ENCODE data around the gene COTL1. TPM values are rescaled to one million over a fixed set of nuclear protein-coding genes. Genes with fewer than 3 reads are reported as not detected.

The COTL1 gene
- total RNA-seq, 2 experiments from 2014 or later = 179 to 181 TPM

DNA sequence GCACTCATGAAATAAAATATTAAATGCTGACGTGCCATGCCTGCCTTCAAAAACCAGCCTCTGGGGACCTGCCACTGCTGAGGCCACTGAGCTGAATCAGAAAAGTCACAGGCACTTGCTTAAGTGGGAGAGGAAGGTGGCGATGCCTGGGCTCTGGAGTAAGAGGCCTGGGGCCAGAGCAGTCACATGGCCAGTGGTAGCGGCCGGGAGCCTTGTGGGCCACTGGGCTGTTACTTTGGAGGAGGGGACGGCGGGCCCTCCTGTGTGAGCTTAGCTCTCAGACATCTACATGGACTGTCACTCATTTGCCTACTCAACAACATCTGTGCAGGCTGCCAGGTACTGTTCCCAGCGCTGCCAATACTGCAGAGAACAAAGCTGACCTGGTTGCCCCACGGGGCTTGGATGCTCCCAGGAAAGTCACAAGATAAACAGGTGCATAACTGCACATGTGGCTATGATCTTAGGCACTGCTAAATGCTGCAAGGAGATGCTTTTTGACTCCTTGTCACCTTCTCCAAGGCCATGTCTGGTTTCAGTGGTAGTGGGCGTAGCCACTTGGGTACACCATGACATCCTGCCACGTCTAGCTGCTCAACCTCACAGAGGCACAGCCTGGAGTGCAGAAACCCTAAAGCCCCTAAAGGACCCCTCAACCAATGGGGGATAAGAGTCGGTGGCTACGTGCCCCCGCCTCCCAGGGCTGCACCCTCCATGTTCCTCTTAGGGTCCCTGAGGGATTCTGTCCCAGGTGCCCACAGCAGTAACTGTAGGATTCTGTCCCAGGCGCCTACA is 11.6 kb downstream of the COTL1 start:
- TF ChIP-seq, protein P1, sequence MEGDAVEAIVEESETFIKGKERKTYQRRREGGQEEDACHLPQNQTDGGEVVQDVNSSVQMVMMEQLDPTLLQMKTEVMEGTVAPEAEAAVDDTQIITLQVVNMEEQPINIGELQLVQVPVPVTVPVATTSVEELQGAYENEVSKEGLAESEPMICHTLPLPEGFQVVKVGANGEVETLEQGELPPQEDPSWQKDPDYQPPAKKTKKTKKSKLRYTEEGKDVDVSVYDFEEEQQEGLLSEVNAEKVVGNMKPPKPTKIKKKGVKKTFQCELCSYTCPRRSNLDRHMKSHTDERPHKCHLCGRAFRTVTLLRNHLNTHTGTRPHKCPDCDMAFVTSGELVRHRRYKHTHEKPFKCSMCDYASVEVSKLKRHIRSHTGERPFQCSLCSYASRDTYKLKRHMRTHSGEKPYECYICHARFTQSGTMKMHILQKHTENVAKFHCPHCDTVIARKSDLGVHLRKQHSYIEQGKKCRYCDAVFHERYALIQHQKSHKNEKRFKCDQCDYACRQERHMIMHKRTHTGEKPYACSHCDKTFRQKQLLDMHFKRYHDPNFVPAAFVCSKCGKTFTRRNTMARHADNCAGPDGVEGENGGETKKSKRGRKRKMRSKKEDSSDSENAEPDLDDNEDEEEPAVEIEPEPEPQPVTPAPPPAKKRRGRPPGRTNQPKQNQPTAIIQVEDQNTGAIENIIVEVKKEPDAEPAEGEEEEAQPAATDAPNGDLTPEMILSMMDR (IDR thresholded peaks at IDR 0.05) = no peak
- H3K27ac Mint-ChIP-seq = peak overlapping the region; percentile 88
- H3K4me3 Mint-ChIP-seq = peak overlapping the region; percentile 71
- no peak overlapping the region for H3K4me3 ChIP-seq (ENCODE audit: low read length)
- no peaks in the 10 kb centered on the region for H3K27me3 ChIP-seq (ENCODE audit: control insufficient read depth in 1 of 2, insufficient read depth in 2 of 2, low read length in 2 of 2)
- peaks cover 97% of the 10 kb centered on the region for H3K4me1 ChIP-seq (ENCODE audit: insufficient read depth, low read length)
- peak overlapping the region; percentile 51 to 63 for H3K27ac ChIP-seq (ENCODE audit: low read depth in 1 of 2, low read length in 2 of 2)
- ATAC-seq (ENCODE audit: poor library complexity) (peak; percentile 50), DNase-seq (peak in 5 of 14 experiments; percentile 38 to 66 (median 57))
- intact Hi-C loops (cut with DNase I, micrococcal nuclease) = no loop called here
- H3K9me3 Mint-ChIP-seq = no peaks in the 10 kb centered on the region
- H3K36me3 ChIP-seq (ENCODE audit: insufficient read depth, low read length) = peaks cover 15% of the 10 kb centered on the region
- no peaks in the 10 kb centered on the region for H3K9me3 ChIP-seq (ENCODE audit: control insufficient read depth in 1 of 2, insufficient read depth in 1 of 2, low read length in 2 of 2)
- peaks cover 89% of the 10 kb centered on the region for H3K4me1 Mint-ChIP-seq (ENCODE audit: low read depth)
- no peaks in the 10 kb centered on the region for H3K27me3 Mint-ChIP-seq
- CTCF ChIA-PET = interaction anchor here (0.6 to 0.9 kb wide), 3 partner anchors 16 to 17 kb away, joined by 3 read pairs; no protein-coding TSS in a partner anchor
- POLR2A ChIA-PET = interaction anchor here (1.0 to 11.1 kb wide), 6 partner anchors 7 to 95 kb away, joined by 3 to 135 read pairs (median 11); partner anchors contain the start of gene COTL1
- H3K36me3 Mint-ChIP-seq (ENCODE audit: low read depth) = peaks cover 57% of the 10 kb centered on the region

DNA sequence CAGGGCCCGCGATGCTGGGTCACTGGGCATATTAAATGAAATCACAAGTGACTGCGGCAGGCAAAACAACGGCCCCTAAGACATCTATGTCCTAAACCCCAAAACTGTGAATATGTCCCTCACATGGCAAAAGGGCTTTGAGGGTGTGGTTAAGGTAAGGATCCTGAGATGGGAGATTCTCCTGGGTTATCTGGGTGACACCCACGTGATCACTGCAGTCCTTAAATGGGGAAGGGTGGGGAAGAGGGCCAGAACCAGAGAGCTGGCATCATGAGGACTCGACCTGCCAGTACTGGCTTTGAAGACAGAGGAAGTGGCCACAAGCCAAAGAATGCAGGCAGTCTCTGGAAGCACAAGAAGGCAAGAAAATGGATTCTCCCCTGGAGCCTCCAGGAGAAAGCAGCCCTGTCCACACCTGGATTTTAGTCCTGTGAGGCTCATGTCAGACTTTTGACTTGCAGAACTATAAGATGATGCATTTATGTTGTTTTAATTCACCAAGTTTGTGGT is 12.5 kb downstream of the COTL1 start:
- ATAC-seq (ENCODE audit: poor library complexity) (no peak), DNase-seq (no peak)
- H3K4me3 Mint-ChIP-seq = no peak overlapping the region
- peaks cover 89% of the 10 kb centered on the region for H3K4me1 Mint-ChIP-seq (ENCODE audit: low read depth)
- intact Hi-C loops (cut with DNase I, micrococcal nuclease) = no loop called here
- Histone ChIP-seq H3K9me3 (ENCODE audit: control insufficient read depth in 1 of 2, insufficient read depth in 1 of 2, low read length in 2 of 2) (no peaks in the 10 kb centered on the region), H3K4me3 (ENCODE audit: low read length) (no peak overlapping the region), H3K27me3 (ENCODE audit: control insufficient read depth in 1 of 2, insufficient read depth in 2 of 2, low read length in 2 of 2) (no peaks in the 10 kb centered on the region), H3K27ac (ENCODE audit: low read depth in 1 of 2, low read length in 2 of 2) (peak overlapping the region; percentile 39 to 63), H3K4me1 (ENCODE audit: insufficient read depth, low read length) (peaks cover 97% of the 10 kb centered on the region), H3K36me3 (ENCODE audit: insufficient read depth, low read length) (peaks cover 15% of the 10 kb centered on the region)
- peaks cover 55% of the 10 kb centered on the region for H3K36me3 Mint-ChIP-seq (ENCODE audit: low read depth)
- no peaks in the 10 kb centered on the region for H3K27me3 Mint-ChIP-seq
- peak overlapping the region; percentile 88 for H3K27ac Mint-ChIP-seq
- CTCF ChIA-PET = no interaction called here
- POLR2A ChIA-PET = interaction anchor here (1.0 to 11.1 kb wide), 3 partner anchors 11 to 94 kb away, joined by 4 to 135 read pairs (median 10); partner anchors contain the start of gene COTL1
- no peaks in the 10 kb centered on the region for H3K9me3 Mint-ChIP-seq
- TF ChIP-seq, protein P1 (IDR thresholded peaks at IDR 0.05) = no peak

DNA sequence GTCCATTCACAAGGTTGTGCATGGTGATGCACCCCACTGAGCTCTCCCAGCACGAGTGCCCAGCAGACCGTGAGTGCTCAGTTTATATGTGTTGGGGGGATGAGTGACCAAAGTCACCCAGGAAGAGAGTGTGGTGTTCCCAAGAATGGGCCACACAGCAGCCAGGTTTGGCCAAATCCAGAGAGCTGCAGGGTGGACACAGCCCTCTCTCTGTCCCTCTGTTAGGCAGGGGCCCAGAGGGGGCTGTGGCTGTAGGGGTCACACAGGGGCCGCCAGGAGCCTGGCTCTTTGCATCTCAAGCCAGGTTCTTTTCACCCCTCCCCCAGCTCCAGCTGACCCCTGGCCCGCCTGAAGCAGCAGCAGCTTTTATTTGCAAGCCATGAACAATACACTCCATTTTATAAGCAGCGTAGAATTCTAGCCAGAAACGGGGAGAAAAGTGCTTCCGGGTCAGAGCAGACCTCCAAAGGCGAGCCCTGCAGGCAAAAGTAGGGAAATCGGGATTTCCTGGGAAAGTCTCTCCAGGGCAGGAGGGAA is 13.3 kb downstream of the COTL1 start:
- Histone ChIP-seq H3K27me3 (ENCODE audit: control insufficient read depth in 1 of 2, insufficient read depth in 2 of 2, low read length in 2 of 2) (no peaks in the 10 kb centered on the region), H3K36me3 (ENCODE audit: insufficient read depth, low read length) (peaks cover 15% of the 10 kb centered on the region), H3K4me3 (ENCODE audit: low read length) (no peak overlapping the region), H3K9me3 (ENCODE audit: control insufficient read depth in 1 of 2, insufficient read depth in 1 of 2, low read length in 2 of 2) (no peaks in the 10 kb centered on the region), H3K4me1 (ENCODE audit: insufficient read depth, low read length) (peaks cover 96% of the 10 kb centered on the region), H3K27ac (ENCODE audit: low read depth in 1 of 2, low read length in 2 of 2) (peak overlapping the region; percentile 45 to 55)
- ChIA-PET CTCF (no interaction called here), POLR2A (interaction anchor here (2.7 to 11.1 kb wide), 2 partner anchors 12 to 91 kb away, joined by 10 to 135 read pairs; partner anchors contain the start of gene COTL1)
- peaks cover 47% of the 10 kb centered on the region for H3K36me3 Mint-ChIP-seq (ENCODE audit: low read depth)
- H3K9me3 Mint-ChIP-seq = no peaks in the 10 kb centered on the region
- no peaks in the 10 kb centered on the region for H3K27me3 Mint-ChIP-seq
- intact Hi-C loops (cut with DNase I, micrococcal nuclease) = no loop called here
- peak overlapping the region; percentile 88 for H3K27ac Mint-ChIP-seq
- ATAC-seq (ENCODE audit: poor library complexity) (no peak), DNase-seq (no peak)
- TF ChIP-seq, protein P1 (IDR thresholded peaks at IDR 0.05) = no peak
- H3K4me3 Mint-ChIP-seq = peak overlapping the region; percentile 50
- H3K4me1 Mint-ChIP-seq (ENCODE audit: low read depth) = peaks cover 87% of the 10 kb centered on the region

Data from CD4-positive, alpha-beta T cell (primary cell).